GM12892 (cell line): ENCODE data around the gene ZNF649.
A peak's percentile ranks its signal among the peaks of the same experiment; 100 is the strongest.

Experiments used
- POLR2A ChIP-seq: IDR thresholded peaks from 2 replicates; pipeline ENCODE4 v1.6.1; 2011; ENCODE audit warnings: low read depth, low read length, control low read depth
- POLR2AphosphoS5 ChIP-seq: IDR thresholded peaks from 2 replicates; pipeline ENCODE4 v1.6.1; 2011; ENCODE audit warnings: low read depth, low read length, control low read depth
- TAF1 ChIP-seq: IDR thresholded peaks from 2 replicates; pipeline ENCODE4 v1.6.1; 2011; ENCODE audit warnings: low read depth, mild to moderate bottlenecking, control low read depth, low read length, borderline replicate concordance

- TF ChIP-seq POLR2A, result peak; percentile 63; the same call in 1 of the 2 replicates
- peak; percentile 49; the same call in 1 of the 2 replicates for TF ChIP-seq POLR2AphosphoS5
- 0 out of 2 replicates have a peak, but pooled peaks have one; percentile 10 for TF ChIP-seq TAF1
These were observed at the start of gene ZNF649 for GRCh38 chr19:51904331-51905165.
